Right lobe of liver (tissue), 6 donors: Measurements from ENCODE around the gene CLEC2D. TPM values are rescaled to one million over a fixed set of nuclear protein-coding genes. Genes with fewer than 3 reads are reported as not detected.
A peak's percentile ranks its signal among the peaks of the same experiment; 100 is the strongest.

ENCODE experiments used
- ATAC-seq, 4 donors: fragments of 200-7000 bp; cut with Tn5 transposase; one replicate each; pipeline ENCODE4 v1.9.1; 2020; ENCODE audit warnings: mild to moderate bottlenecking in 4 of 4, moderate library complexity in 4 of 4
- DNase-seq, 3 donors: peaks; one replicate each; pipeline ENCODE4 v3.0.0-alpha.2; 2020
- H3K27ac ChIP-seq, 3 donors: fragments of 200-600 bp; one replicate each; pipeline ENCODE4 v1.8.0; 2022
- H3K27me3 ChIP-seq, 2 donors: fragments of 200-600 bp; one replicate each; pipeline ENCODE4 v1.8.0; 2022
- H3K36me3 ChIP-seq, 4 donors: fragments of 200-600 bp; sonication (generic) in 1 of 4; one replicate each; pipeline versions ENCODE4 v1.5.1 to v1.8.0; 2017 to 2022; ENCODE audit warnings: control low read depth in 1 of 4
- H3K4me1 ChIP-seq, 4 donors: fragments of 200-600 bp; sonication (generic) in 1 of 4; one replicate each; pipeline versions ENCODE4 v1.5.1 to v1.8.0; 2017 to 2022; ENCODE audit warnings: control low read depth in 1 of 4
- H3K4me3 ChIP-seq, 3 donors: fragments of 200-600 bp; one replicate each; pipeline ENCODE4 v1.8.0; 2022
- H3K9me3 ChIP-seq, 4 donors: fragments of 200-600 bp; sonication (generic) in 1 of 4; one replicate each; pipeline versions ENCODE4 v1.5.1 to v1.8.0; 2017 to 2022; ENCODE audit warnings: control low read depth in 1 of 4
- CTCF ChIP-seq, 4 donors: fragments of 200-600 bp in 3 of 4; fragments of 450-650 bp in 1 of 4; IDR thresholded peaks; one replicate each; pipeline versions ENCODE4 v1.5.1 to v1.8.0; 2016 to 2022; ENCODE audit warnings: antibody characterized with exemption in 4 of 4, mild to moderate bottlenecking in 2 of 4
- POLR2A ChIP-seq: fragments of 450-650 bp; IDR thresholded peaks from one replicate; pipeline ENCODE4 v1.6.1; 2017; ENCODE audit warnings: antibody characterized with exemption, mild to moderate bottlenecking
- WGBS: methylation state at CpG from one replicate; pipeline ENCODE4 v1.1.6; 2018; ENCODE audit warnings: low coverage, low lambda C conversion rate; ENCODE audit not compliant: insufficient coverage; ENCODE audit errors: missing lambda C conversion rate; 5-methylcytosine and 5-hydroxymethylcytosine counted together
- intact Hi-C, 2 donors: fragments of 100-400 bp; cut with DNase I; formaldehyde crosslinking; loops; one replicate each; pipeline versions ENCODE4 v1.11.2 to v1.14.1; 2022
- total RNA-seq, 6 experiments: library from RNA; depleted of rRNA in 2 of 6; stranded (reverse); fragments of >200 nt in 2 of 6; fragmentation: NEBNext Ultra II Directional in 3 of 6; extraction: Animal tissue kit (Norgen Biotek cat#: 25700) in 3 of 6; gene quantifications; one replicate each; pipeline versions ENCODE4 v1.1.0 to v1.2.4, GENCODE V29; 2016 to 2023
- donor health status: DM: no; HTN: yes; CAD: no.
- donor health status: DM: no; HTN: no; CAD: no.
- donor health status: DM: no; HTN: no; CAD: no.
- donor health status: DM: no; HTN: yes; CAD: no.
- donor health status: DM: no; HTN: yes; CAD: no.

CLEC2D gene
- total RNA-seq, 6 experiments from 2014 or later: 0.62 to 4.4 (median 1.6) TPM

GRCh38 chr12:9730591-9730990 lies 61.1 kb downstream of the CLEC2D start:
- ATAC-seq (no peak), DNase-seq (no peak)
- no peaks in the 10 kb centered on the region for H3K9me3 ChIP-seq
- H3K36me3 ChIP-seq: no peaks in the 10 kb centered on the region
- intact Hi-C loops: no loop called here
- no peak overlapping the region for H3K4me3 ChIP-seq
- H3K4me1 ChIP-seq: no peaks in the 10 kb centered on the region
- peak overlapping the region in 1 of 3 donors; percentile 4 for H3K27ac ChIP-seq
- TF ChIP-seq CTCF (IDR thresholded peaks at IDR 0.05) (no peak), POLR2A (no peak)
- no peaks in the 10 kb centered on the region for H3K27me3 ChIP-seq
- 57% methylated on average over 6 of the region's 6 CpGs for WGBS

- no peak for ATAC-seq
- 63% methylated on average over 6 of the region's 6 CpGs for WGBS
- Histone ChIP-seq H3K27me3 (no peaks in the 10 kb centered on the region), H3K36me3 (no peaks in the 10 kb centered on the region), H3K4me1 (no peaks in the 10 kb centered on the region), H3K4me3 (no peak overlapping the region), H3K9me3 (no peaks in the 10 kb centered on the region), H3K27ac (no peak overlapping the region)
- no peak for TF ChIP-seq CTCF (IDR thresholded peaks at IDR 0.05)
- no peak for TF ChIP-seq POLR2A
- intact Hi-C loops: no loop called here
- no peak for DNase-seq
These were observed 61.9 kb downstream of the CLEC2D start for GRCh38 chr12:9731393-9731792.

DNA sequence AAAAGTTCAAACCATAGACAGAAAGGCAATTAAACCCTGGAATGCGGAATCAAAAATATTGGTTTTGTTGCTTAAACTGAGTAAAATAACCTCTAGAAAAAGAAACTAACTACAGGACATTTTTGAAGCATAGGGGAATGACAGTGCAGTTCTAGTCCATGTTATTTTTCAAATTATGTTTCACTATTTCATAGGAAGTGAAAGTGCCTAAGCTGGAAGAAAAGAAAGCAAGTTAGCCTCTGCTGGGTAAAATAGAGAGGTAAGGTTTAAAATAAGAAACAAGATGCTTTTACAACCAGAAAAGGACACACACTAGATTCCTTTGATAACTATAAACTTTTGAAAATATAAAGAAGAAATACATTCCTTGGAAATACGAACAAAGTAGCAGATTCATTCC lies 62.3 kb downstream of the CLEC2D start:
- DNase-seq (no peak), ATAC-seq (peak in 2 of 4 donors; percentile 37 to 62)
- Histone ChIP-seq H3K4me1 (no peaks in the 10 kb centered on the region), H3K4me3 (no peak overlapping the region), H3K27me3 (no peaks in the 10 kb centered on the region), H3K36me3 (no peaks in the 10 kb centered on the region), H3K9me3 (no peaks in the 10 kb centered on the region), H3K27ac (no peak overlapping the region)
- TF ChIP-seq POLR2A (no peak), CTCF (IDR thresholded peaks at IDR 0.05) (no peak)
- intact Hi-C loops: no loop called here
- 53% methylated on average over 2 of the region's 2 CpGs for WGBS

DNA sequence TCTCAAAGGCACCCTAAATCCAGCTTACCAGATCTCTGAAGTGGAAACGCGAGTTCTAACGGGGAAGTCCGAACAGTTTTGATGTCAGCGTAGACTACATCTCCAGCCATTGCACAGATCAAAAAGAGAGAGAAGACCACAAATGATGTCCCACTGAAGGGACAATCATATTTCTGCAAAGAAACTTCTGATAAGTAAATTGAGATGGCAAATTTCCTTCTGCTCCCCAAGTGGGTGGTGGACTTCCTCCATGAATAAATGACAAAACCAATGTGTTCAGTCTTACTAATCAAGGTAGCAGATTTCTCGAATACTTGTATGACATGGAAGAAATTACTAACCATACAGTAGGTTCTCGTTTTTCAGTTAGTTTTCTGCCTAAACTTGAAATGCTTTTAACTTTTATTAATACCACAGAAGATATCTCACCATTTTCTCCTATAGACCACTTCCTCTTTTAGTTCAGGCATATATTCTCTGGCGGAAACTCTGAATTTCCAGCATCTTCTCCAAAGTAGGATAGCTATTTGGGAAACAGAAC lies 63.5 kb downstream of the CLEC2D start, which contains the start of gene CLECL1:
TSS of gene CLECL1 (minus strand) at position 177 of the 541 bp plus-strand sequence.
- intact Hi-C loops: no loop called here
- H3K4me3 ChIP-seq: no peak within 1 kb of the TSS
- no peak for DNase-seq
- no peaks in the 10 kb centered on the region for H3K36me3 ChIP-seq
- TF ChIP-seq POLR2A (no peak), CTCF (IDR thresholded peaks at IDR 0.05) (no peak)
- WGBS: 55% methylated on average over 8 of the region's 8 CpGs
- ATAC-seq: no peak
- no peaks in the 10 kb centered on the region for H3K4me1 ChIP-seq
- no peaks in the 10 kb centered on the region for H3K9me3 ChIP-seq
- no peaks in the 10 kb centered on the region for H3K27me3 ChIP-seq
- H3K27ac ChIP-seq: peak within 1 kb of the TSS in 1 of 3 donors; percentile 17

GRCh38 chr12:9735601-9736000 lies 66.1 kb downstream of the CLEC2D start:
- Histone ChIP-seq H3K27ac (no peak overlapping the region), H3K36me3 (no peaks in the 10 kb centered on the region), H3K27me3 (no peaks in the 10 kb centered on the region), H3K4me3 (no peak overlapping the region), H3K4me1 (no peaks in the 10 kb centered on the region), H3K9me3 (no peaks in the 10 kb centered on the region)
- peak in 1 of 4 donors; percentile 11 for ATAC-seq
- DNase-seq: no peak
- no peak for TF ChIP-seq CTCF (IDR thresholded peaks at IDR 0.05)
- no peak for TF ChIP-seq POLR2A
- intact Hi-C loops: no loop called here
- WGBS: 64% methylated on average over 3 of the region's 3 CpGs
